GM10847 (cell line): ENCODE results near the gene DCTN2.

Experiments used
- POLR2A ChIP-seq: IDR thresholded peaks from 2 replicates; pipeline ENCODE4 v1.6.1; 2011; ENCODE audit not compliant: insufficient read length; ENCODE audit errors: extremely low read depth

DCTN2 gene

GRCh38 chr12:57546438-57547287, at the start of gene DCTN2:
Gene DCTN2, minus strand, starts transcription at chr12:57547192. Its CDS starts 129 bp downstream, at chr12:57547063.
- no peak for TF ChIP-seq POLR2A

GRCh38 chr12:57593187-57593586, 46.2 kb upstream of the DCTN2 start:
- TF ChIP-seq POLR2A = no peak

DNA sequence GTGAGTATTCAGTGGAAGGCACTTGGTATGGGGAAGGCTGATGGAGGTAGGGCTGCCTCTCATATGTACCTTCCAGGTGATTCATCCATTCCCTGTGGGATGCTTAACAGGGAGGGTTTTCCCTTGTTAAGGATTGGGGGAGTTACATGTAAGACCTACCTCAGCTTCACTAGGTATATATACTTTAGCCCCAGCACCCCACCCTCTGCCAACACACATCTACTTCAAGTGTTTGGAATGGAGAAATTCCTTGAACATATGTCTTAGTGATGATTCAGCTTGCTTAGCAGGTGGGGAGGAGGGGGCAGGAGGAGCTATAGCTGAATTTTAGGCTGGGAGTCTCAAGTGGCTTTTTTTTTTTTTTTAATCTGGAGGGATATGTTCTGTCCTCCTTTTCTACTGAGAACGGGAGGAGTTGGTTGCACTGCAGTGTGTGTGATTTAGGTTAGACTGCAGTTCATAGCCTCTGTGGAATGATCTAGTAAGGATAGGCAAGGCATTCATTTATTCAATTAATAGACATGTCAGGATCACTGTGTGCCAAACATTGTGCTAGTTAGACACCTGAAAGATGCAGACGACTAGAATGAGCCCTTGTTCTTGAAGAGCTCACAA, 45.7 kb upstream of the DCTN2 start:
- no peak for TF ChIP-seq POLR2A

GRCh38 chr12:57591782-57592325, 44.9 kb upstream of the DCTN2 start:
- TF ChIP-seq POLR2A = no peak

DNA sequence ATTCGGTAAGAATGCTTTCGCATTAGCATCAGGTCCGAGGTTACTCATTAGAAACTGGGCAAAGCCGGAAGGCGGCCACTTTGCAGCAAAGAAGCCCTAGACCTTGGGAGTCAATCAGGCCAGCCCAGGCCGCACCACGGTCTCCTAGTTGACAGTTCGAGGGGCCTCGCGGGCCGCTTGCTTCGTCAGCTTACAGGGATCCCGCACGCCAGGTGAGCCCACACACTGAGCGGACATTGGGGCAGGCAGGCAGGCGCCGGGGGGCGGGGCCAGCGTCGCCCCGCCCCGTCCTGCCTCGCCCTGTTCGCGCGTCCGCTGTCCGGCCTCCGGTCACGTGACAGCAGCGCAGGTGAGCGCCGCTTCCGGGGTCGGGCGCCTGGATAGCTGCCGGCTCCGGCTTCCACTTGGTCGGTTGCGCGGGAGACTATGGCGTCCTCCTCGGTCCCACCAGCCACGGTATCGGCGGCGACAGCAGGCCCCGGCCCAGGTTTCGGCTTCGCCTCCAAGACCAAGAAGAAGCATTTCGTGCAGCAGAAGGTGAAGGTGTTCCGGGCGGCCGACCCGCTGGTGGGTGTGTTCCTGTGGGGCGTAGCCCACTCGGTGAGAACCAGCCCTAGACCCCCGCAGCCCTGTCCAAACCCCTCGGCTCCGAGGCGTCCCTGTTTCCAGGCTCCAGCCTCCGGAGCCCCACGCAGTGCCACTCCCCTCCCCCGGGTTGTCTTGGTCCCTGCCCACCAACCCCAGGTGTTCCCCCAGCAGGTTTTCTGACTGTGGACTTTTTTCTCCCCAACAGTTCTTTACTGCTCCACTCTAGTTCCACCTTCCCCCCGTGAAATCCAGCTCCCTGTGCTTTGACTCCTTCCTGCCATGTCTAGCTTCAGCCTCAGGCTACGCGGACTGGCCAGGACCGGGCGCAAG, 44.1 kb upstream of the DCTN2 start, which contains the start of gene PIP4K2C:
Gene PIP4K2C (plus strand): TSS at position 329 of the 918 bp plus-strand sequence. CDS start 98 bp downstream, at position 427.
- TF ChIP-seq POLR2A = peak; percentile 80

GRCh38 chr12:57590479-57590863, 43.5 kb upstream of the DCTN2 start:
- TF ChIP-seq POLR2A = no peak

DNA sequence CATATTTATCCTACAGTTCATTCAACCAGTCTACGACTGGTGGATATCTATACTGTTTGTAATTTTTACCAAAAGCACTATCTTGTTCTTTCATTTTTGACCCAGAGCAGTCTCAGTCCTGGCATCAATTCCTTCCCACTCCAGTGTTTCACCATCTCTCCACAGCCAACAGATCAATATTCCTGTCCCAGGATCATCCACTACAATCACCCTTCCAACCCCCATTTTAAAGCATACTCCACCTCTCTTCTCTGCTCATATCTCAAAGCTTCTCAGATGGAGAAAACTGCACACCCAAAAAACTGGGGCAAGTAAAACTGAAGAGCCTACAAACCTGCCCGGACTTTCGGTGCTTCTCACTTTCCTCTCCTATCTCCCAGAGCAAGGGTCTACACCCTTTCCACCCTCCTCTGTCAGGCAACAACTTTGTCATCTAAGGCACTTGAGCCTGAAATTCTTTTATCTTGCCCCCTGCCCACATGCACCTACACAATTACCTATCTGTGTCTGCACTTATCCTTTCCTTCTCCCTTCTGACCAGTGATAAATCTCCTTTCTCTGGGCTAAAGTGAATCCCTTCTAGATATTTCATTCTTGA, 39.9 kb upstream of the DCTN2 start:
- TF ChIP-seq POLR2A = no peak

- TF ChIP-seq POLR2A = no peak
These were observed 39.1 kb upstream of the DCTN2 start for GRCh38 chr12:57586128-57586527.

DNA sequence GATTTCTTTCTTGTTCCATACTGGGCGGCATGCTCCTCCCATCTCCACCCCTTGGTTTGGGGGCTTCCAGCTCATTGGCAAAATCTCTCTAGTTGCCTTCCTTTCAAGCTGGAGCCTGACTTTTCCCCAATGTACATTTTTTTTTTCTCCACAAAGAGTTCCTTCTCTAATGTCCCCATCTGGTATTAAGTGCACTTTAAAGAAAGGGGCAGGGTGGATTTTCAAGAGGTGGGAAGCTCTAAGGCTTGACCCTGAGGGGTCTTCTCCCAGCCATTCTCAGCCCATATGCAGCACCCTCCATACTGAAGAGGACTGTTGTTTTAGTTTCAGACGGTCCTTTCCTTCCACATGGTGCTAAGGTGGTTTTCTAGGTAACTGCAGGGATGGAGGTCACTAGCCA, 38.2 kb upstream of the DCTN2 start:
- no peak for TF ChIP-seq POLR2A

GRCh38 chr12:57584690-57585089, 37.7 kb upstream of the DCTN2 start:
- TF ChIP-seq POLR2A = no peak

GRCh38 chr12:57584050-57584449, 37.1 kb upstream of the DCTN2 start:
- no peak for TF ChIP-seq POLR2A

- no peak for TF ChIP-seq POLR2A
These were observed 36.2 kb upstream of the DCTN2 start for GRCh38 chr12:57583008-57583831.

- TF ChIP-seq POLR2A = no peak
These were observed 35.4 kb upstream of the DCTN2 start for GRCh38 chr12:57582440-57582839.

- TF ChIP-seq POLR2A = no peak
These were observed 34.8 kb upstream of the DCTN2 start for GRCh38 chr12:57581802-57582201.
